Neural progenitor cell (in vitro differentiated cells): ENCODE data around the gene HSPA4L.

Experiments
- EZH2 ChIP-seq: fragments of 200-600 bp; sonication (generic); IDR thresholded peaks from 2 replicates; pipeline ENCODE4 v1.6.1; 2017; ENCODE audit warnings: antibody characterized with exemption, mild to moderate bottlenecking, moderate library complexity
- EZH2phosphoT487 ChIP-seq: fragments of 200-600 bp; sonication (generic); IDR thresholded peaks from 2 replicates; pipeline ENCODE4 v1.6.1; 2017; ENCODE audit warnings: antibody characterized with exemption
- TF ChIP-seq, protein P1 (sequence below): fragments of 200-600 bp; sonication (generic); IDR thresholded peaks from 2 replicates; pipeline ENCODE4 v1.5.1; 2017; ENCODE audit warnings: antibody characterized with exemption, mild to moderate bottlenecking

DNA sequence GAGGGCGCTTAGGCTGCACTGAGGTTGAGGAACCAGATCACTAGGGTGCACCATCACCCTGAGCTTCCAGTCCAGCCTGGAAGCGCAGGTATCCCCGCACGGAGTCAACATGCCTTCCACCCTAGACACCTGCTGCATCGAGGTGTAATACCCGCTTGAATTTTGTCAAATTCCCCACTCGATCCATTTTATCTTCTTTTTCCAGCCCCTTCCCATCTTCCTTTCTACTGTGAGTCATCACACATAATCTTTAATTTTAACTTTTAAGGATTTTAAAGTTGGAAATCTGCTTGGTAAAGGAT is 99.4 kb downstream of the HSPA4L start:
- TF ChIP-seq, protein P1, sequence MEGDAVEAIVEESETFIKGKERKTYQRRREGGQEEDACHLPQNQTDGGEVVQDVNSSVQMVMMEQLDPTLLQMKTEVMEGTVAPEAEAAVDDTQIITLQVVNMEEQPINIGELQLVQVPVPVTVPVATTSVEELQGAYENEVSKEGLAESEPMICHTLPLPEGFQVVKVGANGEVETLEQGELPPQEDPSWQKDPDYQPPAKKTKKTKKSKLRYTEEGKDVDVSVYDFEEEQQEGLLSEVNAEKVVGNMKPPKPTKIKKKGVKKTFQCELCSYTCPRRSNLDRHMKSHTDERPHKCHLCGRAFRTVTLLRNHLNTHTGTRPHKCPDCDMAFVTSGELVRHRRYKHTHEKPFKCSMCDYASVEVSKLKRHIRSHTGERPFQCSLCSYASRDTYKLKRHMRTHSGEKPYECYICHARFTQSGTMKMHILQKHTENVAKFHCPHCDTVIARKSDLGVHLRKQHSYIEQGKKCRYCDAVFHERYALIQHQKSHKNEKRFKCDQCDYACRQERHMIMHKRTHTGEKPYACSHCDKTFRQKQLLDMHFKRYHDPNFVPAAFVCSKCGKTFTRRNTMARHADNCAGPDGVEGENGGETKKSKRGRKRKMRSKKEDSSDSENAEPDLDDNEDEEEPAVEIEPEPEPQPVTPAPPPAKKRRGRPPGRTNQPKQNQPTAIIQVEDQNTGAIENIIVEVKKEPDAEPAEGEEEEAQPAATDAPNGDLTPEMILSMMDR: no peak
- TF ChIP-seq EZH2 (no peak), EZH2phosphoT487 (no peak)
